Tibial nerve (tissue), 4 donors: Measurements from ENCODE around the gene KIR3DL1. TPM values are rescaled to one million over a fixed set of nuclear protein-coding genes. Genes with fewer than 3 reads are reported as not detected.
"Not testable (repeated sequence)": the region's sequence is repeated elsewhere in the genome, so short reads cannot be mapped to it uniquely, and the experiment has no call there.

Source experiments
- DNase-seq, 2 donors: peaks; one replicate each; pipeline ENCODE4 v3.0.0-alpha.2; 2019; ENCODE audit warnings: low spot score in 2 of 2
- H3K27ac ChIP-seq, 4 donors: fragments of 200-600 bp; sonication (generic) in 3 of 4; one replicate each; pipeline ENCODE4 v1.5.1; 2017 to 2019; ENCODE audit warnings: mild to moderate bottlenecking in 1 of 4
- H3K27me3 ChIP-seq, 2 donors: fragments of 200-600 bp; sonication (generic) in 1 of 2; one replicate each; pipeline versions ENCODE4 v1.5.1 to v1.6.0; 2017 to 2019
- H3K36me3 ChIP-seq, 3 donors: fragments of 200-600 bp; sonication (generic); one replicate each; pipeline ENCODE4 v1.5.1; 2018 to 2019
- H3K4me1 ChIP-seq, 4 donors: fragments of 200-600 bp; sonication (generic) in 3 of 4; one replicate each; pipeline ENCODE4 v1.5.1; 2017 to 2019
- H3K4me3 ChIP-seq, 4 donors: fragments of 200-600 bp; sonication (generic) in 3 of 4; one replicate each; pipeline ENCODE4 v1.5.1; 2017 to 2019; ENCODE audit warnings: mild to moderate bottlenecking in 1 of 4, moderate library complexity in 1 of 4
- H3K9me3 ChIP-seq, 4 donors: fragments of 200-600 bp; sonication (generic) in 3 of 4; one replicate each; pipeline ENCODE4 v1.5.1; 2017 to 2019
- CTCF ChIP-seq, 5 experiments: fragments of 200-600 bp in 3 of 5; fragments of 450-650 bp in 2 of 5; sonication (generic) in 3 of 5; IDR thresholded peaks; one replicate each; pipeline ENCODE4 v1.5.1; 2016 to 2019; ENCODE audit warnings: antibody characterized with exemption in 5 of 5, mild to moderate bottlenecking in 3 of 5, moderate library complexity in 2 of 5
- EP300 ChIP-seq, 2 donors: sonication (generic); formaldehyde crosslinking; IDR thresholded peaks; one replicate each; pipeline ENCODE4 v1.6.1; 2017; ENCODE audit warnings: antibody characterized with exemption in 2 of 2, mild to moderate bottlenecking in 1 of 2
- POLR2A ChIP-seq, 2 donors: fragments of 450-650 bp; IDR thresholded peaks; one replicate each; pipeline ENCODE4 v1.6.1; 2017; ENCODE audit warnings: antibody characterized with exemption in 2 of 2, mild to moderate bottlenecking in 2 of 2, moderate library complexity in 2 of 2
- WGBS, 2 donors: methylation state at CpG; one replicate each; pipeline ENCODE4 v1.1.5; 2018; 5-methylcytosine and 5-hydroxymethylcytosine counted together
- total RNA-seq, 4 donors: library from RNA; depleted of rRNA; stranded (reverse); fragments of >200 nt; gene quantifications; one replicate each; pipeline ENCODE4 v1.1.0, GENCODE V29; 2016

The KIR3DL1 gene
- total RNA-seq, 4 donors from 2014 or later, result 0.22 TPM; not detected in 3

- 65 to 67% methylated on average over 5 of the region's 5 CpGs for WGBS, 2 donors
- H3K36me3 ChIP-seq, result no peaks in the 10 kb centered on the region
- no peak for TF ChIP-seq POLR2A (IDR thresholded peaks at IDR 0.05)
- TF ChIP-seq CTCF (IDR thresholded peaks at IDR 0.05), result no peak
- TF ChIP-seq EP300 (IDR thresholded peaks at IDR 0.05), result no peak
- H3K4me3 ChIP-seq, result no peak overlapping the region
- H3K27me3 ChIP-seq, result no peaks in the 10 kb centered on the region
- DNase-seq, result no peak
- H3K4me1 ChIP-seq, result no peaks in the 10 kb centered on the region
- H3K27ac ChIP-seq, result no peak overlapping the region
- no peaks in the 10 kb centered on the region for H3K9me3 ChIP-seq
Measured at GRCh38 chr19:54804101-54804500, 12.2 kb upstream of the KIR3DL1 start.

GRCh38 chr19:54804571-54804970 is 11.7 kb upstream of the KIR3DL1 start:
- TF ChIP-seq POLR2A (IDR thresholded peaks at IDR 0.05) (no peak), CTCF (IDR thresholded peaks at IDR 0.05) (no peak), EP300 (IDR thresholded peaks at IDR 0.05) (no peak)
- Histone ChIP-seq H3K36me3 (no peaks in the 10 kb centered on the region), H3K4me3 (no peak overlapping the region), H3K9me3 (peaks cover 0 to 2% (median 0%) of the 10 kb centered on the region in 4 donors), H3K4me1 (no peaks in the 10 kb centered on the region), H3K27ac (no peak overlapping the region), H3K27me3 (no peaks in the 10 kb centered on the region)
- no peak for DNase-seq
- WGBS, 2 donors, result 90 to 93% methylated on average over 10 of the region's 10 CpGs

- TF ChIP-seq POLR2A (IDR thresholded peaks at IDR 0.05) (no peak), CTCF (IDR thresholded peaks at IDR 0.05) (no peak)
- Histone ChIP-seq H3K9me3 (peaks cover 0 to 9% (median 0%) of the 10 kb centered on the region in 4 donors), H3K27me3 (no peaks in the 10 kb centered on the region), H3K4me3 (no peak overlapping the region), H3K36me3 (no peaks in the 10 kb centered on the region), H3K4me1 (no peaks in the 10 kb centered on the region), H3K27ac (no peak overlapping the region)
- 77% methylated on average over 14 of the region's 14 CpGs for WGBS, 2 donors
- no peak for DNase-seq
Measured at GRCh38 chr19:54805665-54806515, 10.4 kb upstream of the KIR3DL1 start.

- H3K4me3 ChIP-seq, result no peak overlapping the region
- no peaks in the 10 kb centered on the region for H3K4me1 ChIP-seq
- H3K27ac ChIP-seq, result no peak overlapping the region
- no peak for DNase-seq
- 80 to 87% methylated on average over 2 of the region's 2 CpGs for WGBS, 2 donors
- H3K36me3 ChIP-seq, result no peaks in the 10 kb centered on the region
- TF ChIP-seq EP300 (IDR thresholded peaks at IDR 0.05), result no peak
- TF ChIP-seq CTCF (IDR thresholded peaks at IDR 0.05), result no peak
- TF ChIP-seq POLR2A (IDR thresholded peaks at IDR 0.05), result no peak
- no peaks in the 10 kb centered on the region for H3K27me3 ChIP-seq
- peaks cover 0 to 12% (median 0%) of the 10 kb centered on the region in 4 donors for H3K9me3 ChIP-seq
Measured at GRCh38 chr19:54806516-54806838, 9.8 kb upstream of the KIR3DL1 start.

- H3K36me3 ChIP-seq, H3K4me1 ChIP-seq, H3K27ac ChIP-seq, H3K27me3 ChIP-seq, H3K4me3 ChIP-seq, DNase-seq: not testable (repeated sequence)
- WGBS, 2 donors, result 50 to 64% methylated on average over 3 of the region's 3 CpGs
- peaks cover 0 to 22% (median 0%) of the 10 kb centered on the region in 4 donors for H3K9me3 ChIP-seq
Measured at GRCh38 chr19:54814571-54814970, 1.7 kb upstream of the KIR3DL1 start.
